LoVo (cell line): ENCODE results near the gene GAS1.
A peak's percentile ranks its signal among the peaks of the same experiment; 100 is the strongest.

Experiments
- DNase-seq: peaks from one replicate; pipeline ENCODE4 v3.0.0-alpha.2; 2016; ENCODE audit warnings: low spot score

The GAS1 gene

DNA sequence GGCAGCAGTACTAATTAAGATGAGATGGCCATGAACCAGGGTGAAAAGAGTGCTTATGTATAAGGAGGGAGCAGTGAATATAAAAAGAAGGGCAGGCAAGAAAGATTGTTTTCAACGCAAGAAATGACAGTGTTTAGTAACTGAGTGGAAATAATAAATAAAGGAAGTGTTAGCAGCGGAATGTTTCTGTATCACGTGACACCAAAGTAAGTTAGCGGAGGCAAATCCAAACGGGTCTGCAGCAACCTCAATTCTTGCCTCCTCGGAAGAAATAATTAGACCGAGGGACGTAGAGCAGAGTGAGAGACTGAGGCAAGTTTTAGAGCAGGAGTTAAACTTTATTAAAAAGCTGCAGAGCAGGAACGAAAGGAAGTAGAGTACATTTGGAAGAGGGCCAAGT is 15.4 kb upstream of the GAS1 start:
- no peak for DNase-seq

DNA sequence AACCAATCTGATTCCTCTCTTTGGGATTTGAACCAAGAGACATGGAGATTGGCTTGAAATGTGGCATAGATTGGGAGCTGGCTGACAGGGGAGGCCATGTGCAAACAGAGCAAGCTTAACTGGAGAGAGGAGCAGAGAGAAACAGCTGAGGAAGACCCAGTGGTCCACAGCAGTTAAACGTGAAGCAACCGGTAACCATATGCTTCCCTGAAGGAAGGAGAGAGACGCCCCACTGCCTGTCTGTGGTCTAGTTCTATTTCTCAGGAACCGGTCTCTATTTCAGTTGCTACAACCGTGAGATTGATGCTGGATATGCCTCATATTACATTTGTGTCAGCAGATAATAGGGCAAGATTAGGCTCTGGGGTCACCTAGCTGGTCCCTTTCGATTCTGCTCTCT is 13.6 kb upstream of the GAS1 start:
- no peak for DNase-seq

DNA sequence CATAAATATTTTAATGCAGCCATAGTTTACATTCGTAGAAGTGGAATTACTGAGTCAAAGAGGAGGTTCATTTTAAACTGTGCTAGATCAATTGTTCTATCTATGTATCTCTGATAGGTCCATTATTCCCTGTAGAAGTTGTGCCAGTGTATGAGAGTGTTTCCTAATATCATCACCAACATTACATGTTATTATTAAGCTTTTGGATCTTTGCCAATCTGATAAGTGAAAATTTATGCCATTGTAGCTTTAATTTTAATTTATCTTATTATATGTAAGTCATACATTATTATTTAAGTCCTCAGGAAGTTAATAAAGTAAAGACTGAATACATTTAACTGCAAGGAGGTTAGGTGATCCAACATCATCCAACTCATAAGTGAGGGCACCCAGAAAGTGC is 10.9 kb upstream of the GAS1 start:
- DNase-seq, result no peak

DNA sequence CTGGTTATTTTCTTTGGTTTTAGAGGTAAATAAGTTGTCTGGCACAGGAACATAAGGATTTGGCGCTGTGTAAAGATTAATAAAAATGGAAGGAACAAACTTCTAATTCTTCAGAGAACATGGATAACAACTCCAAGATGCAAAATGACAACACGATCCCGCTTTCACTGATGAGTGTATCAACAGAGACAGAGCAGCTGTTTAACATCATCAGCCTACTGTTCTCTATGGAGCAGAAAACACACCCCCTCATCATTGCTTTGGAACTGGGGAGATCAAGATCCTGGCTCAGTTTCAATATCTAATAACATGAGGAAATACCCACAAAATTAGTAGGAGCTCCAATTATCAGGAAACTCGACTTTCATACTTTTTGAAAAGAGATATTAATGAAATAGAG is 8.3 kb upstream of the GAS1 start:
- no peak for DNase-seq

DNA sequence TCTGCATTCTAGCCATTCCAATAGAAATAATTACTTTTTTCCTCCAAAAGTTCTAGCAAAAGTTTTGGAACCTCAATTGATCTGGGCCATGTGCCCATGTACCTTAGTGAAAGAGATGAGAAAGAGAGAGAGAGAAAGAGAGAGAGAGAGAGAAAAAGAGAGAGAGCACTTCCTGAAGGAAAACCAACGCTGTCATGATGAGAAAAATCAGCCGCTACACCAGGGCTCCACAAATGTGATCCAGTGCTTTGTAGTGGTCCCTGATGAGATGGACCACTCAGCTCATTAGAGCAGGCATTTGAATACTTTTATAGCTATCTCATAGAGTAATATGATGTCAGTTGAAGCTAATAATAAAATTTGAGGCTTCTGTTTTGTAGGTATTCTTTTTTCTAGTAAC is 7.7 kb upstream of the GAS1 start:
- DNase-seq, result no peak

DNA sequence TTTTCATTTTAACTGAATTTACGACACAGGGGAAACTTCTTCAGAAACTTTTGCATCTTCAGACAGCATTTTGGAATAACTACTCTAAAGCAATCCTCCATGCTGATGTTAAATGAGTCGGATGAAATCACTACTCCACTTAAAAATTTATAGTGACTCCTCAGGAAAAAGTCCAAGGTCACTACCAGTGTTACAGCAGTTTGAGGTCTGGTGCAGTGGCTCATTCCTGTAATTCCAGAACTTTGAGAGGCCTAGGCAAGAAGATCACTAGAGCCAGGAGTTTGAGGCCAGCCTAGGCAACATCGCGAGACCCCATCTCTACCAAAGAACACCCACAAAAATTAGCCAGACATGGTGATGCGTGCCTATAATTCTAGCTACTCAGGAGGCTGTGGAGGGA is 5.9 kb upstream of the GAS1 start:
- DNase-seq, result no peak

DNA sequence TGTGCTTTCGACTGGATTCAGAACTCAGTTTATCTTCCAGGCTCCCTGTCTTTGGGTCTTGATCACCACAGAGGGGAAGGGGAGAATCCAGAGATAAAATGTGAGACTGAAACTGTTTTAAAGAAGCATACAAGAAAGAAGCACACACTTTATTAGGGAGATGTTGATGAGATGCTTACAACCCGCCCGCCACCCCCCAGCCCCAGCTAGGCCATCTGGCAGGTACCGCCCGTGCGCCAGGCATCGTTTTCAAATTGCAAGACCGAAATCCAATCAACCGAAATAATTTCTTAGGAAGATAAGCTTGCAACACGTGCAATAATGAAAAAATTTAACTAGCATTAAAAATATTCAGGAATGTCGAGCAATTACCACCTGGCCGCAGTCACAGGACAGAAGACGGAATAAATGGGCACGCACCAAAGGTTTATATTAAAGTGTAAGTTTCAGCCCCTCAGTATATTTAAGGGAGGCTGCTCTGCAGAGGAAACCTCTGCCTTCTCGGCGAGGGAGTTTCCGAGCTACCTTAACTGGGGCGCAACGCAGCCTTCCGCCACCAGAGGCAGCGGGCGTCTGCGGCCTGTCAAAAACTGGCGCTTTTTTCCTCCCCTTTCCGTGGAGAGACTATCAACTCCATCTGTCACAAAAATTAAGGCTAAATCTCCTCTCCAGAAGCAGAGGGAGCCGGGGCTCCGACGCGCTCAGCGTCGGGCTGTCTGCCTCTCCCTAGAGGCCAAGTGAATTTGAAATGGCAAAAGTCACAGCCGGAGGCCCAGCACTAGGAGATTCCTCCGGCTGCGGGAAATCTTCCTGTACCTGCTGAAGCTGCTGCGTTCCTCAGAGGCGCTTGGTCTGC is 996 bp upstream of the GAS1 start:
- peak; percentile 70 for DNase-seq

DNA sequence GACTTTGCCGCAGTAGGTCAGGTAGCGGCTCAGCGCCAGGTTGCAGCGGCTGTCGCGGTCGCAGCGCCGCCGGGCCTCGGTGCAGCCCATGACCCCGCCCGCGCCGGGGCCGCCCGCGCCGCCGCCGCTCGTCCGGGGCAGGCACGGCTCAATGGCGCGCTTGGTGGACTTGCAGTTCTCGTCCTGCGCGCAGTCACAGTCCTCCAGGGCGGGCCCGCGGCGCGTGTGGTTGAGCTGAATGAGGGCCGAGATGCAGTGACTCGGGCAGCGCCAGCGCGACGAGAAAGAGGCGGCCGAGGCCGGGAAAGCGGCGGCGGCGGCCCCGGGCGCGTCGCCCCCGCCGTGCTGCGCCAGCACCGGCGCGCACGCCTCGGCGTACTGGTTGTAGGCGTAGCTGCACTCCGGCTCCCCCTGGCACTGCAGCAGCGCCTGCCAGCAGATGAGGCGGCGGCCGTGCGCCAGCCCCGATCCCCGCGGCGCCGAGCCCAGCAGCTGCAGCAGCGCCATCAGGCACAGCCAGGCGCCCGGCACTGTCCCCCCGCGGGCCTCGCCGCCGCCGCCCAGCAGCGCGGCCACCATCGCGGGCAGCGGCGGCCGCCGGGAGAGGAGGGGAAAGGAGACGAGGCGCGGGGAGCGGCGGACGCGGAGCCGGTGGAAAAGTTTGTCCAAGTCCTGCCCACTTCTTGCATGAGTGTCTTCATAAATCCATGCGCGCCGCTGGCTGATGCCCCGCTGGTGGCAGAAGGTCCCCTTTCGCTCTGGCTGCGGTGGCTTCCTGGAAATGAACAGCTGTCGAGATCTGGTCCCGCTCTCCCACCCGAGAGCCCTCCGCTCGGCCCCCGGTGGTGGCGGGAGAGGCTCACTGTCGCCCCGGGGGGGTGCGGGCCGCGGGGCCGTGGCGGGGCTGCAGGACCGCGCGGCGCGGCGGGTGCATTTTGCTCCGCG is 833 bp downstream of the GAS1 start:
- peak; percentile 47 for DNase-seq

DNA sequence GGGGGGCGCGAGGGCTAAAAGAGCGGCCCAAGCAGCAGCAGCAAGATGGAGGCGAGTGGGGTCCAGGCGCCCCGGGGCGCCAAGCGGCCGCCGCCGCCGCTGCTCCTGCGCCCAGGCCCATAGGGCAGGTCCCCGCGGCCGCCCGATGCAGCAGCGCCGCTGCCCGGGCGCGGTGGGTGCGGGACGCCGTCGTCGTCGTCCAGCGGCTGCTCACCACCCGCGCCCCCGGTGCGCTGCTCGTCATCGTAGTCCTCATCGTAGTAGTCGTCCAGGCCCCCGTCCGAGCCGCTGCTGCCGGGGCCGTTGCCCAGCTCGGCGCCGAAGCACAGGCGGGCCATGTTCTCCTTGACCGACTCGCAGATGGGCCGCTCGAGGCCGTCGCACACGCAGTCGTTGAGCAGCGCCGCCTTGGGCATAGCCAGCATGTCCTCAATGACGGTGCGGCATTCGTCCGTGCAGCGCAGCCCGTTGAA is 1.5 kb downstream of the GAS1 start:
- DNase-seq, result no peak

DNA sequence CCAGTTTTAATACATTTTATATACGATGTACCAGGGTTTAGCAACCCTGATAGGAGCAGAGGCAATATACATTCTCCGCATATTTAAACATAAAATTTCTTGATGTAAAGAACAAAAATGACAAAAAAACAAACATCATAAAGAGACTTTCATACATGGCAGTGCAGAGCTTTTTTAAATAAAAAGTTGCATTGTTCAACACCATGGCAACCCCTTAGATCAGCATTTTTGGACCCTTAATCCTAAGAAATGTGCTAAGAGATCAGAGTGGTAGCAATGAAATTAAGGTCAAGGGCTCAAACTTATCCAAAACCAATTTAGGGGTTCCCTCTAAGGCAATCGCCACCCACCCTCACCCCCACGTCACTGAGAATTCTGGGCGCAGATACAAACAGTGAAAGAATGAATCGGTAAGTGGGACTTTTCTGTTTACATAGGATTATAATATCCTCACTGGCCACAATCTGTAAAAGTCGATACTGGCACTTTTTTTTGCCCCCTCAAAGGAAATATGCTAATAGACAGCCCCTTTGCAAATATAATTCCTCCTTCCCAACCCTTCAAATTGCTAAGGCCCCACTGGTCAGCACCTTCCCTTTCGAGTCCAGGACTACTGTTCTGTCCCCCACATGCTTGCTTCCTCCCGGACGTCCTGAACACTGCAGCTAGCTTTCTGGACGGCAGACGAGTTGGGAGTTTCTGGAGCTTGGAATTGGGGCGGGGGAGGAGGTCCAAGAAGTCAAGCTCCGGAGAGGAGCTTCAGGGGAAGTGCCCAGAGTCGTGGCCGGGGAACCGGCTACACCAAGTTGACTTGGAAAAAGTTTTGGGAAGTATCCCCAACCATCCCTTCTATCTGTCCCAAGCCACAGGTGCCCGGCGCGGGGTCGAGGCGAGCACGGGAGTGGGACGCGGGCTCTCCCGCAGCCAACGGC is 2.2 kb downstream of the GAS1 start:
- DNase-seq, result no peak

DNA sequence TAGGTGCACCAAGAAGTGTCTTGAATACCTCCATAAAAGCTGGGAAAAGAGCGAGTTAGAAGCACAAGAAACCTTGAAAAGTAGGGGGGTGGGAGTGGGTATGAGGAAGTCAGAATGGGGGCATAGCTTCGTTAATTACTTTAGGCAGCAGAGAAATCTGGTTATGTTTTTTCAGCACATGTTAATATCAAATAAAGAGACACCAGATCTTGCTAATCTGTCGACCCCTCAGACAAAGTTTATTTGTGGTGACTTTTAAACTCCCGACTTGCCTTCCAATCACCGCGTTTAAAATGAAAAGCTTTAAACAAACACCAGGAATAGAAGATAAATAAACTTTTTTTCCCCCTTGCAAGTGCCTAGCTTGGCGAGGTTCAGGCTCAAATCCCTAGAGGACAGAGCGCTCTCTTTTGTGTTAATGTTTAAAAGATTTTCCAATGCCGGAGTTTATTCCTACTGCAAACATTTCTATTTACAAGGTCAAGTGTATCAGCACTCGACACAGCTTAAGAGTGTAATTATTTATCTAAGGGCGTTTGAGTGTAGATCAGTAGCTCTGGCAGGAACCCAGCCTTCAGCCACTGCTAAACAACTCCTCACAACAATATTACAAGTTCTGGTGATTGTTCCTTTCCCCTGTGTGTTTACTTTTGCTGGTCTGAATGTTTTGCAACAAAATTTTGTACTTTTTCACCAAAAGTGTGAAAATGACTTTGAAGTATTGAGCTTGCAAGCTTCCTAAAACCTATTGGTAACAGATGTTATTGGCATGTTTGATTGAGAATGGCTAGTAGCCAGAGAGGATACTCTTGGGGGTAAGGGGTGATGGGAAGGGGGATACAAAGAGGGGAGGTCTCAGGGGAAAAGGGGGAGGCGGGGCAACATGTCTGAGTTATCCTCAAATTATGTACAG is 3.8 kb downstream of the GAS1 start:
- no peak for DNase-seq

DNA sequence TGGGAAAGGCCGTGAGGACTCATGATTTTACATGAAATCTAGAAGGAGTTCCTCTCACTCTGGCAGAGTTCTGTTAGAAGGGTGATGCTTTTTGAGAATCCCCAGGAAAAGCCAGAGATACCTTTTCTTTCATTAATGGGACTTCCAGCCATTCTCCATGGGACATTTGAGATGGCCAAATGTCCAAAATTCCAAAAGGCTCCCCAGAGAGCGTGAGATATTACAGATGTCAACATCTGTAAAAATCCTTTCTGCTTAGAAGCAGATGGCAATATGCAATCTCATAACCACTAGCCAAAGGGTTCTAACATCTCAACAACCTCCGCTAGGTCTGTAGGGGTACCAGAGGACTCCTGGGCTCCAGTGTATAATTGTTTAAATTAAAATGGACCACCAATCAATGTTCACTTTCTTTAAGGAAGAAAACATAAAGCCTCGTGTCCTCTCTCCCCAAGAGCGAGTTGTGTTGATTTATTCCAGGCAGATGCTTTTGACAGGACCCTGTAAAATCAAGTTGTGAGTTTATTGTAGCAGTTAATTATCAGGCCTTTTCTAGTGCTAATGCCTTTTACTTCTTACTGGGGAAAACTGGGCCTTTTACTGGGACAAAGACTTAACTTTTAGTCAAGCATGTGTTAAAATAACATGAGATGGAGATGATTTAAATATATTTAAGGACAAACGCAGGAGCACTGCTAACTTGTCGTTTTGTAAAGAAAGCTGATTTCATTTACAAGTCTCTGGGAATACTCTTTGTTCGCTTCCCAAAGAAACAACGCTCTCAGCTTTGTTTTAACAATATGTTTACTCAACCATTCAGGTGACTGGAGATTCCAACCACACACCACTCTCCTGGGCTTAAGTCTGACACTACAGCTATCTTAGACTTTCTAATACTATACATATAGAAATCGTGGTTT is 4.8 kb downstream of the GAS1 start:
- no peak for DNase-seq

DNA sequence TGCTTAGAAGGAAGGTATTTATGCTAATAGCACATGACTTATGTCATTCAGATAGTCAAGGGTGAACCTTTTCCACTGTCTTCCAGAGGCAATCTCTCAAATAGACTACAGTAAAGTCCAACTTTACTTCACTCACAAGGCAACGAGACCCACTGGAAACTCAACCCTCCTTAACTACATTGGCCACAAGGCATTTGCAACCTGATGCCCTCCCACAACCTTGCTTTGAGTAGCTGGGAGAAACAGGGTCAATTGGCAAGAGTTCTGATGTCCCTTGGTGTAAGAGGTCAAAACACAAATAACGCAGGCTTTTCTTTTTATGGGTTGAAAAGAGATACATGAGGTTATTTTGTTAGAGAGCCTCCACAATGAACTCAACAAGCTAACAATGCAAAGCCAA is 6.1 kb downstream of the GAS1 start:
- no peak for DNase-seq

DNA sequence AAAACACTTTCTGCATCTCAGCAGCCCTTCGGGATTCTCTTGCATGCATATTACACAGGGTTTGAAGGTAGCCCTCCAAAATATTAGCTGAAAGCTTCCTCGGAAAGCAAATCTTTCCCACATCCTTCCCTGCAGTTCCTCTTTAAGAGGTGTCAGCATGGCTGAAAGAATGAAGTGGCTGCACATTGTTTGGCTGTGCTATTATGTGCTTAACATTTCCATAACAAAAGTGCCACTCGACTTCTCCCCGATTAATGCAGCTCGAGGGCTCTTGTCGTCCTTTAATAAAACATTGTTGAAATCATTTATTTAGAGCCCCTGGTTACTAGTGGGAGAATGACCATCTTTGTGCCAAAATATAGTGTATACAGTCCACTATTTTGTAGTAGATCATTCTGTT is 6.5 kb downstream of the GAS1 start:
- no peak for DNase-seq

DNA sequence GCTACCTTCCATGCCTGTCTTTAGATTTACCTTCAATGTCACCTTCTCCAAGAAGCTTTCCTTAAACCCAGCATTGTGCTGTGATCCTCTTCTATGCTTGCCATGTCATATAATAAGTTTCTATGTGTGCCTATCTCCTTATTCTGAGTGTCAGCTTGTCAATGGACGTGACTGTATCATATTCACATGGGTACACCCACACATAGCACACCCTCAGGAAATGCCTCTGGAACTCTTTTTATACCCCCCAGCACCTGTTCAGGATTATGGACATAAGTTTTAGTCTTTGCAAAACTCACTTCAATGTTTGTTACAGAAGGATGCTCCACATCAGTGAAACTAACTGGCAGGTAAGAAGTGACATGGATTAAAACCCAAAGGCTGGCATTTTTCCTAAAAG is 7.4 kb downstream of the GAS1 start:
- no peak for DNase-seq

DNA sequence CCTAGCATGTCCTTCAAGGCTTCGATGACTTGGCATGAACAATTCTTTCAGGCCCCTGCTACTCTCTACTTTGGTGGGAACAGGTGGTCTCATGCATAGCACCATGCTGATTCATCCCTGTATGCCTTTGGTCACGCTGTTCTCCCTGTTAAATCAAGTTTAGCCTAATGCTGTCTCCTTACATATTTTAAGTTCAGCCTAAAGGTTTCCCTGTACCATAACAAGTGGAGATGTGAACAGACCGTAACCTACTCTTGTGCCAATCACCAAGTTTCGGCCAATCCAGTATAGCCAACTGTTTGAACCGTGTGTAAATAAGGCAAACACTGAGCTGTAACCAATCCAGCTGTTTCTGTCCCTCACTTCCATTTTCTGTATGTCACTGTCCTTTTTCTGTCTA is 8.0 kb downstream of the GAS1 start:
- no peak for DNase-seq

DNA sequence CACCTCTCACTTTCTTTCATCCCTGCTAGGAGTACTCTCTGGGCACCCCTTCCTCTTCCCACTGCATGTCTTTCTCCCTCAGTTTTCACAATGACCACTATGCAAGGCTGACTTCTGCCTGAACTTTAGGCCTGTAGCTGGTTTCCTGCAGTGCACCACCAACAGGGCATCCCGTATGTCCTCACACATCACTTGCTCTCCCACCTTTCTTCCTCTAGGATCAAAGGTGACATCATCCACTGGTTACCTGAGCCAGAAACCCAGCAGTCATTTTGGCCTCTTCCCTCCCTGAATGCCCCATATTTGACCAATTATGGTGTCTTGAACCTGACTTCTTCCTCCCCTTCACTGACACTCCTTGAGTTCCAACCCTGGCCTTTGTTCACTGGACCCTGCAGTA is 8.5 kb downstream of the GAS1 start:
- DNase-seq, result no peak

DNA sequence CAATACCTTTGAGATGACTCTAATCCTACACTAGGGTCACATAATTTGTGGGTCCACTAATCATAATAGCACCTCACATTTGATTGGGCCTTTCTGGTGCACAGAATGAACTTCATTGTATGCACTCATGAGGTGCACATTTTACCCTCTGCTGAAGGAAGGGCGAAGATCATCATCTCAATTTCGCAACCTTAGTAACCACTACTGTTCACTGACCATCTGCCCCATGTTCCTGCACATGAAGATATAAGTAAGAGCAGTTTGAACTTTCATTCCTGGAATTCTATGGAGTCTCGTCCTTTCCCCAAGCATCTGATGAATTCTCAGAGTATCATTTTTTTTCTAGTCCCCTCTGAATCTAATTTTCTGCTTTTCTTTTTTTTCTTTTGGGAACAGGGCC is 21.2 kb downstream of the GAS1 start:
- no peak for DNase-seq

DNA sequence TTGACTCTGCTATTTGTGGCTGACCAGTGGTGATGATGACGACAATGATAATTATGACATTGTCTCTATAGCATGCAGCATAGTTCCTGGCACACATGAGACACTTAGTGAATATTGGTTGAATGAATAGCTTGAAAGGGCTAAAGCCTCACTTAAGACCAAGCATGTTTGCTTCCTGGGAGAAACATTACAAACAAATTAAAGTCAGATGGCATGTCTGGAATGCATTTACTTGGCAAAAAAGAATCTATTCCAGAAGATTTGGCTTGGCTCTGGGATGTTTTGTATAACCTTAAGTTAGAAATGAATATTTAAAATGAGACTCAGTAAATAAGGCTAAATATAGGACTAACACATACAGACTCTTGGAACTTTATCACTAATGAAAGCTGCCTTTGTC is 21.6 kb downstream of the GAS1 start:
- DNase-seq, result no peak

DNA sequence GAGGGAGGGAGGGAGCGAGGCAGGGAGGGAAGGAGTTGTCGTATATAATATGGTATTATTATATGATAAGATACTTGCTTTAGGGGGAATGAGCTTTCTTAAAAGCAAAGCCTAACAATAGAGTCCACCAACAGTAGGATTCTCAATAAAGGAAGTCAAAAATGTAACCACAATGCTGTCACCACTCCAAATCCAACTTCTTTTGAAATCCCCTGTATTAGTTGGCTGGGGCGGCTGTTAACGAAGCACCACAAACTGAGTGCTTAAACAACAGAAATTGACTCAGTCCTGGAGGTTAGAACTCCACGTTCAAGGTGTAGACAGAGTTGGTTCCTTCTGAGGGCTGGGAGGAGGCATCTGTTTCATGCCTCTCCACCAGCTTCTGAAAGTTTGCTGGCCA is 23.1 kb downstream of the GAS1 start:
- DNase-seq, result no peak
